ENCODE results near the gene TMTC2.
A peak's percentile ranks its signal among the peaks of the same experiment; 100 is the strongest.

Gene TMTC2

DNA sequence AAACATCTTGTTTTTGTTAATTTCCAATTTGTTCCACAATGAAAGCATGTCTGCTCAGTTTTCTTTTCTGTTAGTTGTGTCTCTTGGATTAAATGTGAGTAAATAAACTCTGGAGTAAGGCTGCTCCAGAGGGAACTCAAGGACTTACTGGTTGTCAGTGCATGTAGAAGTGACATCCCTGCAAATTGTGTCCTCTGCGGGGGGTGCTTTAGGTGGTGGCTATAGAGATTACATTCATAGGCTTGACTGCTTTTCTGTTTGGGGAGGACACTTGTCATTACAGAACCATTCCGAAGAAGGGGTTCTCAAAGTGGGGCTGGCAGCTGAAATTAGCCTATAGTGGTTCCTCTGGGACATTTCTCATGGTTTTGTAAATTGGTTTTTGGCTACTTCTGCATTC is 8.8 kb downstream of the TMTC2 start:
- Mint-ChIP-seq H3K9me3 (no peaks in the 10 kb centered on the region), H3K4me3 (no peak overlapping the region), H3K27ac (no peak overlapping the region), H3K4me1 (no peaks in the 10 kb centered on the region), H3K36me3 (no peaks in the 10 kb centered on the region)
- no peak for ATAC-seq
- no peak for DNase-seq (ENCODE audit: low spot score in 2 of 2)

DNA sequence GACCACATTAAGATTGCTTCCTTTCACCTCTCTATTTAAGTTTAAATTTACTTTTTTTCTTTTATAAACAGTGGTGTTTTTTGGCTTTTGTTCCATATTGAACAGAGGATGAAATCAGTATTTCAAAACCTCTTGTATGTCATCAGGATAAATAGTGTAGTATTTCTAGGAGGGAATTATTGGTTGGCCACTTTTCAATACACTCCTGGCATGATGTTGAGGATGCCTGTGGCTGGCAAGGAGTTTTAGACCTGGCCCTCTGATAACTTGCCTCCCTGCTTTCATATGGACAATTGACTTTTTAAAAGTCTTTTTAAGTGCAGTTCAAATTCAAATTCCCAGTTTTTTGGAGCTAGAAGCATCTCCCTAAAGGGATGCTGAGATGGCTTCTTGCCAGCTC is 9.8 kb downstream of the TMTC2 start:
- no peaks in the 10 kb centered on the region for H3K36me3 Mint-ChIP-seq
- ATAC-seq, result no peak
- H3K4me3 Mint-ChIP-seq, result no peak overlapping the region
- H3K9me3 Mint-ChIP-seq, result no peaks in the 10 kb centered on the region
- H3K27ac Mint-ChIP-seq, result no peak overlapping the region
- no peak for DNase-seq (ENCODE audit: low spot score in 2 of 2)
- H3K4me1 Mint-ChIP-seq, result no peaks in the 10 kb centered on the region

DNA sequence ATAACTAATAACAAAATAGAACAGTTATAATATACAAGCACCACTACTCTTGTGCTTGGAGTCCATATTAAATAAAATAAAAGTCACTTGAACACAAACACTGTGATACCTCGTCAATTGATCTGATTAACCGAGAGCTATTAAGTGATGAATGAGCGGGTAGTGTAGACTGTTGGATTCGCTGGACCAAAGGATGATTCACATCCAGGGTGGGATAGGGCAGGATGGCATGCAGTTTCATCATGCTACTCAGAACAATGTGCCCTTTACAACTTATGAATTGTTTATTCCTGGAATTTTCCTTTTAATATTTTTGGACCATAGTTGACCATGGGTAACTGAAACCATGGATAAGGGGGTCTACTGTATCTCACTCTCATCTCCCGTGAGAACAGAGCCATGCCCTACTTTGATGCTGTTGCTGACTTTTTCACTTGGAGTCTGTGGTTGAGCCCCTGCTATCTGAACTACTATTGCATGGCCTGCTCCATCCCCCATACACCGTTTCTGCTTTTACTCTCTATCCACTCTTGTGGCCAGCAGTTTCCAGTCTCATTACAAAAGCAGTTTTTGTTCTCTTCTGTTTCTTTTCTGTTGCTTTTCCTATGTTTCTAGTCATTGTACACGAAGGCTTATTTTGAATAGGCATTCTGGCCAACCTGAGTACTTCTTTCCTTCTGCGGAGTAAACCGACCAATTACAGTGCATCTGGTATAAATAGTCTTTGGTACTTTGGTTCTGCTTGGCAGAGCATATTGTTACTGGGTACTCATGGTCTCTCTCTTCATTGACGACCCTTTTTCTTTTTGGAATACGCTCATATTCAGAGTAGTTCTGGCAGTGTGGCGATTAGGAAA is 12.2 kb downstream of the TMTC2 start:
- DNase-seq (ENCODE audit: low spot score in 2 of 2), result no peak
- Mint-ChIP-seq H3K27ac (no peak overlapping the region), H3K4me3 (no peak overlapping the region)

DNA sequence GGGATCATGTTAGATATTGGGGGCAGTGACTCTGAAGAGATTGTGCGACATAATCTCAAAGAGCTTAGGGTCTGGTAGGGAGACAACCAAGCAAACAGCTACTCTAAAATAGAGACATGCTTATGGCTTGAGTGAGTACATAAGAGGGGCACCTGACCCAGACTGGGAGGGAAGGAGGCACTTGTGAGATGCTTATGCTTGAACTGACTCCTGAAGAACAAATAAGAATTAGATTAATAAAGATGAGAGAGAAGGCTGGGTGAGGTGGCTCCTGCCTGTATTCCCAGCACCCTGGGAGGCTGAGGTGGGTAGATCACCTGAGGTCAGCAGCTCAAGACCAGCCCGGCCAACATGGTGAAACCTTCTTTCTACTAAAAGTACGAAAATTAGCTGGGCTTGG is 19.1 kb downstream of the TMTC2 start:
- no peak for DNase-seq (ENCODE audit: low spot score in 2 of 2)
- Mint-ChIP-seq H3K4me3 (no peak overlapping the region), H3K9me3 (no peaks in the 10 kb centered on the region), H3K27ac (no peak overlapping the region), H3K4me1 (no peaks in the 10 kb centered on the region), H3K36me3 (no peaks in the 10 kb centered on the region)
- ATAC-seq, result no peak

More for the DNA sequence above, 12.2 kb downstream of the TMTC2 start:
- no peaks in the 10 kb centered on the region for H3K9me3 Mint-ChIP-seq
- no peak for ATAC-seq
- H3K36me3 Mint-ChIP-seq, result no peaks in the 10 kb centered on the region
- H3K4me1 Mint-ChIP-seq, result no peaks in the 10 kb centered on the region

DNA sequence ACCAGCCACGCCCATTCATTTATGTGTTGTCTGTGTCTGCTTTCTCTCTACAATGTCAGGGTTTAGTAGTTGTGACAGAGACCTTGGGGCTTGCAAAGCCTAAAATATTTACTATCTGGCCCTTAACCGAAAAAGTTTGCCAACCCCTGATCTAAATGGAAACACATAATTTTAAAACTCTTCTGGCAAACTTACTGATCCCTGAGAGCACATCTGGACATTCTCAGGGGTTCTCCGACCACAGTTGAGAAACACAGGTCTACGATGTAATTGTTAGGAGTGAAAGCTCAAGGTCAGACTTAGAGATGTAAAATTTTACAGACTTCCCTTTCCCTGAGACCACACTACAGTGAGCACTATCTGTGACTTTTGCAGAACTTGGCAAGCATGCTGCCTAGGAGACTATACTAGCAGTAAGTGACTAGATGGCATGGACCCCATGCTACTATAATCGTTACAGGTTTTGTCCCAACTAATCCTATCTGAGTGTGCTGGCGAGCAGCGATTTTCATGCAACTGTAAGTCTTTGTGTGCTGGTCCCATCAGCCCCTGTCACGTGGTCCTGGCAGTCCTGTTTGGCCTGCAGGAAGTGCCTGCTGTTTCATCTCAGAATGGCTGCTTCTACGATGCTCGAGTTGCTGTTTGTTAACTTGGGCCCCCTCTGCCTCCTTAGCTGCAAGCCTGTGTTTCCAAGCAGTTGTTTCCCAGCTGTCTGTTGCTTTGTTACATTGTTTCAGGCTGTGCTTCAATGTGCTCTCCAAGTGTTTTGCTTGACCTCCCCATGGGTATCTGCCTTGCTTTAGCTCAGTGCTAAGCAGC is 21.6 kb downstream of the TMTC2 start:
- ATAC-seq, result no peak
- Mint-ChIP-seq H3K4me3 (no peak overlapping the region), H3K36me3 (no peaks in the 10 kb centered on the region), H3K27ac (no peak overlapping the region), H3K9me3 (peaks cover 4% of the 10 kb centered on the region), H3K4me1 (no peaks in the 10 kb centered on the region)
- DNase-seq (ENCODE audit: low spot score in 2 of 2), result no peak

- Mint-ChIP-seq H3K27ac (no peak overlapping the region), H3K4me3 (no peak overlapping the region), H3K4me1 (no peaks in the 10 kb centered on the region), H3K9me3 (peaks cover 4% of the 10 kb centered on the region), H3K36me3 (no peaks in the 10 kb centered on the region)
- DNase-seq (ENCODE audit: low spot score in 2 of 2) (no peak), ATAC-seq (no peak)
These were observed 23.2 kb downstream of the TMTC2 start for GRCh38 chr12:82709794-82710355.

DNA sequence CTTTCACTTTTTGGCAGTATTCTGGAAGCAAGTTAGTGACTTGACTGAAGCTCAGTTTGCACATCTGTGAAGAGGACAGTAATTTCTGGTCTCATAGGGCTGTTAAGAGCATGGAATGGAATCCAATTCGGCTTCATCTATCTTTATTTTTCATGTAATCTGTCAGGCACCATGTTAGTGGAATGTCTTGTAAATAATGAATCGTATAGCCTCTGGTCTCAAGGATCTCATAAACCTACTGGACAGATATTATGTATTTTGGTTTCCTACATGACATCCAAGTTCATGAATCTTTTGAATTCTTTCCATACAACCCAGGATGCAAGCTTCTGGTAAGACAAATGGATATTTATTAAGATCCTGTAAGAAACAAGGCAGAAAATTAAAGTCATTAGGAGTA is 24.0 kb downstream of the TMTC2 start:
- DNase-seq (ENCODE audit: low spot score in 2 of 2) (no peak), ATAC-seq (no peak)
- Mint-ChIP-seq H3K4me1 (no peaks in the 10 kb centered on the region), H3K9me3 (peaks cover 4% of the 10 kb centered on the region), H3K4me3 (no peak overlapping the region), H3K27ac (no peak overlapping the region), H3K36me3 (no peaks in the 10 kb centered on the region)

DNA sequence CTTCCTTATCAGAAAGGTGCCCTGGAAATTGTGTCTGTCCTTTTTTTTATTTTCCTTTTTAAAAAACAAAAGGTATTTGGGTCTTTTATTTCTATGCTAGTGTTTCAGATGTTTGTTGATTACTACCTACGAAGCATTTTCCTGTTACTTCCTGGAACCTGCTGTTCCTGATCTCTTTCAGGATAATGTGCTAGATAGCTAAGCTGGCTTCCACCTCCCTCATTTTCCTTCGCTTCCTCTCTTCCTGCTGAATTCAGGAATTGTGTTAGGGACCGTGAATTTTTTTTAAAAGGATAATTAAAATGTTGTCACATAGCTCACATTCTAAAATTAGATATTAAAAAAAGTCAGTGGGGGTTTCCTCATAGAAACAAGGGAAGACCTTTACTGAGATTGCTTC is 27.7 kb downstream of the TMTC2 start:
- ATAC-seq, result no peak

GRCh38 chr12:82721726-82722125 is 35.0 kb downstream of the TMTC2 start:
- H3K4me3 Mint-ChIP-seq, result no peak overlapping the region
- no peaks in the 10 kb centered on the region for H3K36me3 Mint-ChIP-seq
- no peak overlapping the region for H3K27ac Mint-ChIP-seq
- peak; percentile 58 for ATAC-seq
- no peak for DNase-seq (ENCODE audit: low spot score in 2 of 2)
- peaks cover 7% of the 10 kb centered on the region for H3K4me1 Mint-ChIP-seq
- no peaks in the 10 kb centered on the region for H3K9me3 Mint-ChIP-seq

More for the DNA sequence above, 27.7 kb downstream of the TMTC2 start:
- H3K4me1 Mint-ChIP-seq, result no peaks in the 10 kb centered on the region
- H3K9me3 Mint-ChIP-seq, result peaks cover 4% of the 10 kb centered on the region
- no peaks in the 10 kb centered on the region for H3K36me3 Mint-ChIP-seq
- no peak overlapping the region for H3K4me3 Mint-ChIP-seq
- no peak for DNase-seq (ENCODE audit: low spot score in 2 of 2)
- H3K27ac Mint-ChIP-seq, result no peak overlapping the region

DNA sequence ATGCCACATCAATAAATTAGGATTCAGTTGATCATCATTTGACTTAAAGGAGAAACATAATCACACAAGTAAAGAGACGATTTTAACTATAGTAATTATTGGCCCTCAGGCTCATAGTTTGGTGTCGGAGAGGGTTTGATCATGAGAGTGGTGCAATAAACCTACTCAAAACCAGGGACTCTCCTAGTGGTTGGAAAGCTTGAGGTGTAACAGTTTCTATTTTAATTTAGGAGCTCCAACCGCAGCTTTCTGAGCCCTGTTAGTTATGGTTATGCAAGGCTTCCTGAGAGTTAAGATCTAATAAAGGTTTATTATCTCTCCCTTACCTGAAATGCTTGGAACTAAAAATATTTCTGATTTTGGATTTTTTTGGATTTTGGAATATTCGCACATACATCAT is 36.4 kb downstream of the TMTC2 start:
- ATAC-seq (peak; percentile 89), DNase-seq (ENCODE audit: low spot score in 2 of 2) (no peak)
- H3K27ac Mint-ChIP-seq, result peak overlapping the region; percentile 49
- no peaks in the 10 kb centered on the region for H3K9me3 Mint-ChIP-seq
- H3K4me1 Mint-ChIP-seq, result peaks cover 7% of the 10 kb centered on the region
- no peak overlapping the region for H3K4me3 Mint-ChIP-seq
- no peaks in the 10 kb centered on the region for H3K36me3 Mint-ChIP-seq

- ATAC-seq (no peak), DNase-seq (ENCODE audit: low spot score in 2 of 2) (no peak)
- no peaks in the 10 kb centered on the region for H3K36me3 Mint-ChIP-seq
- H3K4me3 Mint-ChIP-seq, result no peak overlapping the region
- no peak overlapping the region for H3K27ac Mint-ChIP-seq
- no peaks in the 10 kb centered on the region for H3K9me3 Mint-ChIP-seq
- peaks cover 7% of the 10 kb centered on the region for H3K4me1 Mint-ChIP-seq
These were observed 37.2 kb downstream of the TMTC2 start for GRCh38 chr12:82723891-82724290.

DNA sequence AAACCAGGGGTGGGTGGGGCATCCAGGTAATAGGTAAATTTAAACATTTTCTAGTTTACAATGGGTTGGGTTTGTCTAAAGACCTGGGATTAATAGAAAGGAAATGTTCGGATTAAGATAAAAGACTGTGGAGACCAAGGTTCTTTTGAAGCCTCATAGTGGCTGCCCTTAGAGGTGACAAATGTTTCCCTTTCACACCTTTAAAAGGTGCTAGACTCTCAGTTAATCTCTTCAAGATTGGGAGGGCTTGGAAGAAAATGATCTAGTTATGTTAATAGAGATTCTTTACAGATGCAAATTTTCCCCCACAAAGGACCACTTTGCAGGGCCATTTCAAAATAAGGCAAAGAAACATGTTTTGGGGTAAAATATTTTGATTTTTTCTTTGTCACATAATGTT is 39.0 kb downstream of the TMTC2 start:
- Mint-ChIP-seq H3K4me1 (peaks cover 7% of the 10 kb centered on the region), H3K4me3 (no peak overlapping the region), H3K9me3 (no peaks in the 10 kb centered on the region), H3K27ac (no peak overlapping the region), H3K36me3 (no peaks in the 10 kb centered on the region)
- DNase-seq (ENCODE audit: low spot score in 2 of 2) (no peak), ATAC-seq (no peak)

- Mint-ChIP-seq H3K9me3 (no peaks in the 10 kb centered on the region), H3K36me3 (no peaks in the 10 kb centered on the region), H3K27ac (no peak overlapping the region), H3K4me1 (peaks cover 7% of the 10 kb centered on the region), H3K4me3 (no peak overlapping the region)
- ATAC-seq, result no peak
- no peak for DNase-seq (ENCODE audit: low spot score in 2 of 2)
These were observed 41.2 kb downstream of the TMTC2 start for GRCh38 chr12:82727886-82728285.

GRCh38 chr12:82728710-82729109 is 42.0 kb downstream of the TMTC2 start:
- Mint-ChIP-seq H3K36me3 (no peaks in the 10 kb centered on the region), H3K4me1 (peaks cover 7% of the 10 kb centered on the region), H3K4me3 (no peak overlapping the region), H3K9me3 (no peaks in the 10 kb centered on the region), H3K27ac (no peak overlapping the region)
- no peak for DNase-seq (ENCODE audit: low spot score in 2 of 2)
- ATAC-seq, result no peak

DNA sequence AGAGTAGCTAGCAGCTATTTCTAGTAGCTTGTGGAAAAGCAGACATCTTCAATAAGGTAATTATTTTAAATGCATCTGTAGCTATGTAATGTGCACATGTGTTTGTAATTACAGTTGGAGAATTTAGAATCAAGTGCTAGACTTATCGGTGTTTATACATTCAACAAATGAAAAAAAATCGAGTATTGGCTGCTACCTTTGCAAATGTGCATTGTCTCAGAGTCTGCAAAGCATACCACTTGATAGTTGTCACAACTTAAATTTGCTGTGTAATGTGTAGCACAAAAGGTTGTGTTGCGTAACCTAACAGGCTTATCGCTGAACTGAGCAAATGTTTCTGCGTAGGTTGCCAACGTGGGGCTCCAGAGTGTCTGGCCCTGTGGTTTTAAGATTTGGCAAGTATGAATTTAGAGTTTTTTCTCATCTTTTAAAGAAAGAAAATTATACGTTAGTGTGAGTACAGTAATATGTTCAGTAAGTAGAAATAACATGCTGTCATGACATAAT is 44.3 kb downstream of the TMTC2 start:
- ATAC-seq (no peak), DNase-seq (ENCODE audit: low spot score in 2 of 2) (no peak)
- Mint-ChIP-seq H3K4me1 (peaks cover under 1% of the 10 kb centered on the region), H3K27ac (no peak overlapping the region), H3K4me3 (no peak overlapping the region), H3K9me3 (no peaks in the 10 kb centered on the region), H3K36me3 (no peaks in the 10 kb centered on the region)

Data from stimulated activated effector memory CD8-positive, alpha-beta T cell treated with anti-CD3 and anti-CD28 coated beads, Interleukin-12 subunit alpha, Interleukin-12 subunit beta, amount 100 ng/mL, for 72 hours (primary cell).